Stimulated activated CD4-positive, alpha-beta T cell treated with anti-CD3 and anti-CD28 coated beads, TNF-alpha, amount 100 ng/mL, for 24 hours (primary cell): ENCODE measurements around the gene ZNF146.
"Not testable (repeated sequence)": the region's sequence is repeated elsewhere in the genome, so short reads cannot be mapped to it uniquely, and the experiment has no call there.

Experiments
- DNase-seq, 3 experiments: peaks; one replicate each; pipeline ENCODE4 v3.0.0-alpha.2; 2020; ENCODE audit warnings: low read depth in 3 of 3

Gene ZNF146

DNA sequence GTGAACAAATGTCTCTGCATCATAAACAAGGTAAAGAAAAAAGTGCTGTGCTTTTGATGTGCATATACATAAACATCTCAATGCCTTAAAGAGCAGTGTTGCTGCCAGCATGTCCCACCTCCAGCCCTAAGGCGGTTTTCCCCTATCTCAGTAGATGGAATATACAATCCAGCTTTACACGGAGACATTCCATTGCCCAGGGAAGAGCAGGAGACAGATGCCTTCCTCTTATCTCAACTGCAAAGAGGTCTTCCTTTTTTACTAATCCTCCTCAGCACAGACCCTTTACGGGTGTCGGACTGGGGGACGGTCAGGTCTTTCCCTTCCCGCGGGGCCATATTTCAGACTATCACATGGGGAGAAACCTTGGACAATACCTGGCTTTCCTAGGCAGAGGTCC lies 18.7 kb downstream of the ZNF146 start:
- not testable (repeated sequence) for DNase-seq

DNA sequence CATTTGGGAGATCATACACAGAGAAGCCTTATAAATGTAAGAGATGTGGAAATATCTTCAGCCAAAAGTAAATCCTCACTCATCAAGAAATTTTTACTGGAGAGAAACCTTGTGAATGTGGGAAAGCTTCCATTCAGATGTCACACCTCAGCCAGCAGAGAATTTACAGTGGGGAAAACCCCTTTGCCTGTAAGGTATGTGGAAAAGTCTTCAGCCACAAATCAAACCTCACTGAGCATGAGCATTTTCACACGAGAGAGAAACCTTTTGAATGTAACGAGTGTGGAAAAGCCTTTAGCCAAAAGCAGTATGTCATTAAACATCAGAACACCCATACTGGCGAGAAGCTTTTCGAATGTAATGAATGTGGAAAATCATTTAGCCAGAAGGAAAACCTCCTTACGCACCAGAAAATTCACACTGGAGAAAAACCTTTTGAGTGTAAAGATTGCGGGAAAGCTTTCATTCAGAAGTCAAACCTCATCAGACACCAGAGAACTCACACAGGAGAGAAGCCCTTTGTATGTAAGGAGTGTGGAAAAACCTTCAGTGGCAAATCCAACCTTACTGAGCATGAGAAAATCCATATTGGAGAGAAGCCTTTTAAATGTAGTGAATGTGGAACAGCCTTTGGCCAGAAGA lies 21.5 kb downstream of the ZNF146 start:
- no peak for DNase-seq

- DNase-seq: no peak
These were observed 22.0 kb downstream of the ZNF146 start for GRCh38 chr19:36236946-36237310.

- no peak for DNase-seq
These were observed 29.2 kb downstream of the ZNF146 start for GRCh38 chr19:36244066-36244465.

DNA sequence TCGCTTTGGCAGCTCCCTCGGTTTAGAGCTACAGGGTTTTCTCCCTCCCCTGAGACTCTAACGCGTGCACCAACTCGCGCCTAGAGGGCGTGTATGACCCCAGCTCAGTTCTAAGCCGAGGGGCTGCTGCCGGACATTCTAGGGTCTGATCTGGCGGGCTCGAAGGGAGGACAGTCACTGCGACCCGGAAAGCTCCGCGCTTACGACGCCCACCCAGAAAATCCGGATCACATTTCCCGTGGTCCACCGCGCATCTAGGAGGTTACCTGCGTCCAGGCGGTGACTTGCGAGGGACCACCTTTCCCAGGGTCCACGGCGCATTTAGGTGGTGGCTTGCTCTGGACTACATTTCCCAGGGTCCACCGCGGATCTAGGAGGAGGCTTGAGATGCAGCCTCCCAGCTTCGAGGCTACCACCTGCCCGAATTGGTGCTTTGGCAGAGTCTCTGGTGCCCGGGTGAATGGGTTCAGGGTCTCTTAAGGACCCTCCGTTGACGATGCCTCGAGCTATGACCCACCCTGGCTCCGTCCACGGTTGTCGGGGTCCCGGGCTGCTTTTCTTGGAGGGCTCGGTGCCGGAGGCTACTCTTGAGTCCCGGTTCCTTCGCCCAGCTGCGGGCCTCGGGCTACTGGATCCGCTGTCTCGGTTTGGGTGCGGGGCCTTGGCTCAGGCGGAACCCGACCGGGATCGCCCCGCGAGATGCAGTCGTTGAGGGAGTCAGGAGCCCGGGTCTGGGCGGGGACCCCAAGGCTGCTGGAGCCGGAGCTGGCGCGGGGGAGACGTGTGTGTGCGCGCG lies 30.5 kb downstream of the ZNF146 start:
- DNase-seq: no peak

DNA sequence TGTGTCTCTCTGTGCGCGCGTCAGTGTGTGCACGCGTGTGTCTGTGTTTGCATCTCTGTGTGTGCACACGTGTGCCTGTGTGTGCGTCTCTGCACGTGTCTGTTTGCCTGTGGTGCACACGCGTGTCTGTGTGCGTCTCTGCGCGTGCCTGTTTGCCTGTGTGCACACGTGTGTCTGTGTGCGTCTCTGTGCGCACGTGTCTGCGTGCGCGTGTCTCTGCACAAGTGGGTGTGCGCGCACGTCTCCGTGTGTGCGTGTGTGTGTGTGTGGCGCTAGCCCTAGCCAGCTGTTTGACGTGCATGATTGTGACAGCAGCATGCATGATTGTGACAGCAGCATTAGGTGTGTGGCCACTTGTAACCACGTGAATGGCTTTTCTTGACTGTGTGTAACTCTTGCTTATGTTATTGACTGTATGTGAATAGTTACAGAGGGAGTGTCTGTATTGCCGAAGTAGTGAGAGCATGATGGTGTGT lies 31.1 kb downstream of the ZNF146 start:
- DNase-seq: no peak

DNA sequence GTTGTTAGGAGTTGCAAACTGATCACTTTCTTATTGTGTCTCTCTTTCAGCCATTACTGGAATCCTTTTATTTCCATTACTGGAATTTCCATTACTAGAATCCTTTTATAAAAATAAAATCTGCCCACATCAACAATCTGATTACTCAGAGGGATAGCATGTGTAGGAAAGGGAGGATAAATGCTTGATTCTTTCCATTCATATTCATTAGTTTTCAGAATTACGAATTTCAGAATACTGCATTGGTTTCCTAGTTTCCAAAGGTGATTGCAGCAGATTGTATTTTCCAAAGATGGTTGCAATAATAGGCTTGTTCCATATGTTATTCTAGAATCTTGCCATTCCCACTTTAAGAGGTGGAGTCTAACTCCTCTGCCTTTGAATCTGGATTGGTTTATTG lies 37.1 kb downstream of the ZNF146 start:
- no peak for DNase-seq

GRCh38 chr19:36254848-36255247 lies 39.9 kb downstream of the ZNF146 start:
- no peak for DNase-seq

DNA sequence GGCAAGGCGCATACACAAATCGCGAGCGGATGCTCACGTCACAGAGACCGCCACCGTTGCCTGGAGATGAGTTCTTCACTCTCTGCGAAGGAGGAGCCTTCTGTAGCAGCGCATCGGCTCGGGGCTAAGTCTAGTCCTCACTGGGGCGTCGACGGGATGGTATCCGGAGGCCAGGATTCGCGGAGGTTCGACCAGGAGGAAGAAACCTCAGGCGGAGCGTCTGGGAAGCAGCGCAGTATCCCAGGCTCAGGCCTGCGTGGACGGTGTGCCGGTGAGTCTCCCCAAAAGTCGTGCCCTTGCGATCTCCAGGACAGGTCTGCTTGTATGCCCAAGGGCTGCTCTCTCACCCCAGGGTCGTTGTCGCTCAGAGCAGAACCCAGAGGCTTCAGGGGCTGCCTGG lies 40.4 kb downstream of the ZNF146 start:
- DNase-seq: no peak

DNA sequence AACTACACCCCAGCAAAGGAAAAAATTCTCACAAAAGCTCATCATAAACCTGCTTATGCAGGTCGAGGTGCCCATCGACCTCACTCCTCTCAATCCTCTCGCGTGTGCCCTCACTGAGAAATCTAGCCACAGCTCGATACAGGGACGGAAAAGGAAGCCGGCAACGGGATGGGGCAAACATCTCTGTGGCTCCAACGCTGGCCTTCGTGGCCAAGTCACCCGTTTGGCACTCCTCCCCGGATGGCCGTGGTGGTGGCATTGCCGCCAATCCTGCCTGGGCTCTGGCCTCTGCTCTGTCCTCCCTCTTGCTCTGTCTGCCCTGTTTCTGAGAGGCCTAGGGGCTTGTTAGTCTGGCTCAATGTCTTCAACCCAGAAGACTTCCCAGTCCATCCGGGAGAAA lies 41.2 kb downstream of the ZNF146 start:
- no peak for DNase-seq

- DNase-seq: no peak
These were observed 42.1 kb downstream of the ZNF146 start for GRCh38 chr19:36256853-36257519.

DNA sequence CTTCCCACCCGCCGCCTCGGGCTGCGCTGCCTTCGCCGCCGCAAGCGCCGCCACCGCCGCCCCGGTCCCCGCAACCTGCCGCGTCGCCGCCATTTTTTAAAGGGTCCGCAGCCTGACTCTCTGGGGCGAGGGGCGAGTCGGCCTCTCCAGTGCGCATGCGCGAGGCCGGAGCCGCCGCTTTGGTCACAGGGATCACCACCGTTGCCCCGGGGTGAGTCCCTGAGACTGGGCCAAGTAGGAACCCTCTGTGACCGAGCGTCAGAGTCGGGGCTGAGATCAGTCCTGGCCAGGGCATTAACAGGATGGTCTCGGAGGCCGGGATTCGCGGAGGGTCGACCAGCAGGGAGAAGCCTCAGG lies 42.6 kb downstream of the ZNF146 start:
- no peak for DNase-seq

DNA sequence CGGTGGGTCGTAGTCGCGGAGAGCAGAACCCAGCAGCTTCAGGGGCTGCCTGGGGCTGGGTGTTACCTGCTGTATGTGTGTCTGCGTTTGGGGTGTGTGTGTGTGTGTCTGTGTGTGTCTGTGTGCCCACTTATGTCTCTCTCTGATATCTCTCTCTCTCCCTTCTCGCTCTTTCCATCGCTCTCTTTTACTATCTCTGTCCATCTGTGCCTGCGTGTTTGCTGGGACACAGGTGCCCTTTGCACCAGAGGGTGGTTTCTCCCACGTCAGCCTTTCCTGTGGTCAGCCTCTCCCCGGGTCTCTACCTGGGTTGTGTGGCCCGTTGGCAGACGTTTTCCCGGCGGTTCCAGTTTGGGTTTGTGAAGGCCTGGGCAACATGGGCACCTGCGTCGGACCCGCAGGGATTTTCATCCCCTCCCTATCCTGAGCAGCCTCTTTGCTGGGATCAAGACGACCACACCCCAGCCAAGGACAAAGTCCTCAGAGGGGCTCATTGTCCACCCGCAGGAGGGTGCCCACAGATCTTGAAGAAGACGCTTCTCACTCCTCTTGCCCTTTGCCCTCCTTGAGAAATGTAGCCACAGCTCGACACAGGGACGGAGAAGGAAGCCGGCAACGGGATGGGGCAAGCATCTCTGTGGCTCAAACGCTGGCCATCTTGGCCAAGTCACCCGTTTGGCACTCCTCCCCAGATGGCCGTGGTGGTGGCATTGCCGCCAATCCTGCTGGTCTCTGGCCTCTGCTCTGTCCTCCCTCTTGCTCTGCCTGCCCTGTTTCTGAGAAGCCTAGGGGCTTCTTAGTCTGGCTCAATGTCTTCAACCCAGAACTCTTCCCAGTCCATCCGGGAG lies 43.3 kb downstream of the ZNF146 start:
- no peak for DNase-seq

DNA sequence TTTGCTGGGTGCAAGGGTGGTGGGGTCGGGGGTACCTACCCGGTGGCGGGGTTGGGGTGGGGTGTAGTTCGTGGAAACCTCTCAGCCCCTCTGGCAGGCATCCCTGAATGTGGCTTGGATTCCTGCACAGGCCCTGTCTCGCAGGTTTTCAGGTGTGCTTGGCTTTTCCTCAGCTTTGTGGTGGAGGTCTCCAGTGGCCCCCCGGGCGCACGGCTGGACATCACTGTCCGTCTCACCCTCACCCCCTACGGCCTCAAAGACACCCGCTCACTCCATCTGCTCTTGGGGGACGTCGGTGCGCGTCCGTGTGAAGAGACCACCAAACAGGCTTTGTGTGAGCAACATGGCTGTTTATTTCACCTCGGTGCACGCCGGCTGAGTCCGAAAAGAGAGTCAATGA lies 44.3 kb downstream of the ZNF146 start:
- DNase-seq: no peak

GRCh38 chr19:36265064-36265463 lies 50.2 kb downstream of the ZNF146 start:
- DNase-seq: no peak

- DNase-seq: no peak
These were observed 51.0 kb downstream of the ZNF146 start for GRCh38 chr19:36265856-36266374.

- DNase-seq: no peak
These were observed 51.6 kb downstream of the ZNF146 start for GRCh38 chr19:36266375-36266961.

DNA sequence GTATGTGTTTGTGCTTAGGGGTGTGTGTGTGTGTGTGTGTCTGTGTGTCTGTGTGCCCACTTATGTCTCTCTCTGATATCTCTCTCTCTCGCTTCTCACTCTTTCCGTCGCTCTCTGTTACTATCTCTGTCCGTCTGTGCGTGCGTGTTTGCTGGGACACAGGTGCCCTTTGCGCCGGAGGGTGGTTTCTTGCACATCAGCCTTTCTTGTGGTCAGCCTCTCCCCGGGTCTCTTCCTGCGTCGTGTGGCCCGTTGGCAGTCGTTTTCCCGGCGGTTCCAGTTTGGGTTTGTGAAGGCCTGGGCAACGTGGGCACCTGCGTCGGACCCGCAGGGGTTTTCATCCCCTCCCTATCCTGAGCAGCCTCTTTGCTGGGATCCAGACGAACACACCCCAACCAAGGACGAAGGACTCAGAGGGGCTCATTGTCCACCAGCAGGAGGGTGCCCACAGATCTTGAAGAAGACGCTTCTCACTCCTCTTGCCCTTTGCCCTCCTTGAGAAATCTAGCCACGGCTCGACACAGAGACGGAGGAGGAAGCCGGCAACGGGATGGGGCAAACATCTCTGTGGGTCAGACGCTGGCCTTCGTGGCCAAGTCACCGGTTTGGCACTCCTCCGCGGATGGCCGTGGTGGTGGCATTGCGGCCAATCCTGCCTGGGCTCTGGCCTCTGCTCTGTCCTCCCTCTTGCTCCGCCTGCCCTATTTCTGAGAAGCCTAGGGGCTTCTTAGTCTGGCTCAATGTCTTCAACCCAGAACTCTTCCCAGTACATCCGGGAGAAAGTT lies 52.3 kb downstream of the ZNF146 start:
- DNase-seq: no peak

GRCh38 chr19:36268081-36268480 lies 53.2 kb downstream of the ZNF146 start:
- DNase-seq: not testable (repeated sequence)

DNA sequence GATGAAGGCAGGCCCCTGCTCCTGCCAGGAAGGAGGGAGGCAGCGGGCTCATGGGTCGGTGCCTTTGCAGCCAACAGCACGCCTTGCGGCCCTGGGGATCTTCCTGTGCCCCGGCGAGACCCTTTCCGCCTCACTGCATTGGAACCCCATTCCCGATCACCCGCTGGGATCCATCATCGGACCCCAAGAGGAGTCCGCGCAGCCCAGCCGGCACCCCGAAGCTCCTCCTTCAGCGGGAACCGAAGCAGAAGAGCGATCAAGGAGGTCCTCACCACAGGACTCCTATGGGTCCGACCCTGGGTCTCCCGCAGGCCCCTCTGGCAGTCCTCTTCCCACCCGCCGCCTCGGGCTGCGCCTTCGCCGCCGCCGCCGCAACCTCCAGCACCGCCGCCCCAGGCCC lies 53.7 kb downstream of the ZNF146 start:
- not testable (repeated sequence) for DNase-seq

- not testable (repeated sequence) for DNase-seq
These were observed 54.4 kb downstream of the ZNF146 start for GRCh38 chr19:36269295-36269694.
